ENCODE measurements around the gene BEST3.

DNA sequence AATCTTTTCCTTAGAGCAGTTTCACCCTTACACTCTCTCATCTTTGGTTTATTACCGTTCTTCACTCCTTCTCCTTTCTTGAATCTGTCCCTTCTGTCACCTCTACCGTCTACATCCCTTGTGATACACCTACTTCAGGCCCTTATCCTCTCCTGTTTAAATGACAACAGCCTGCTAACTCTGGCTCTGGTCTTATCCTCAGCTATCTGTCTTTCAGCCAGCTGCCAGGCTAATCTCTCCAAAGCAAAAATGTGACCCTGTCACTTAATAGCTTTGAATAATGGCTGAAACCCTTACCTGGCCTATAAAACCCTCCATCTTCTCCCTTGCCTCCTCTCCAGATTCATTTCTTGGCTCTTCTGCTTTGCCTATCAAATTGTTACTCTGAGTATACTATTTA, 32.3 kb downstream of the BEST3 start:
- TF ChIP-seq EZH2phosphoT487 (IDR thresholded peaks at IDR 0.05; ENCODE audit: borderline replicate concordance) (no peak), POLR2AphosphoS5 (IDR thresholded peaks at IDR 0.05; ENCODE audit: low read depth, low read length) (no peak), POLR2A (IDR thresholded peaks at IDR 0.05; ENCODE audit: borderline replicate concordance, extremely low read depth, insufficient read depth, insufficient read length) (no peak), EZH2 (IDR thresholded peaks at IDR 0.05) (no peak), TCF7L2 (IDR thresholded peaks at IDR 0.05; ENCODE audit: borderline replicate concordance, extremely low read depth, insufficient read depth, insufficient read length) (no peak)
- TF ChIP-seq, protein P1, sequence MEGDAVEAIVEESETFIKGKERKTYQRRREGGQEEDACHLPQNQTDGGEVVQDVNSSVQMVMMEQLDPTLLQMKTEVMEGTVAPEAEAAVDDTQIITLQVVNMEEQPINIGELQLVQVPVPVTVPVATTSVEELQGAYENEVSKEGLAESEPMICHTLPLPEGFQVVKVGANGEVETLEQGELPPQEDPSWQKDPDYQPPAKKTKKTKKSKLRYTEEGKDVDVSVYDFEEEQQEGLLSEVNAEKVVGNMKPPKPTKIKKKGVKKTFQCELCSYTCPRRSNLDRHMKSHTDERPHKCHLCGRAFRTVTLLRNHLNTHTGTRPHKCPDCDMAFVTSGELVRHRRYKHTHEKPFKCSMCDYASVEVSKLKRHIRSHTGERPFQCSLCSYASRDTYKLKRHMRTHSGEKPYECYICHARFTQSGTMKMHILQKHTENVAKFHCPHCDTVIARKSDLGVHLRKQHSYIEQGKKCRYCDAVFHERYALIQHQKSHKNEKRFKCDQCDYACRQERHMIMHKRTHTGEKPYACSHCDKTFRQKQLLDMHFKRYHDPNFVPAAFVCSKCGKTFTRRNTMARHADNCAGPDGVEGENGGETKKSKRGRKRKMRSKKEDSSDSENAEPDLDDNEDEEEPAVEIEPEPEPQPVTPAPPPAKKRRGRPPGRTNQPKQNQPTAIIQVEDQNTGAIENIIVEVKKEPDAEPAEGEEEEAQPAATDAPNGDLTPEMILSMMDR (IDR thresholded peaks at IDR 0.05 in 2 of 3, conservative IDR thresholded peaks at IDR 0.05 in 1 of 3; ENCODE audit: borderline replicate concordance in 1 of 3, insufficient read depth in 1 of 3, low read depth in 2 of 3, low read length in 2 of 3) = no peak
